RWPE1 (cell line): Measurements from ENCODE around the gene PRORP.

ENCODE experiments used
- CTCF ChIA-PET: fragments of 350-600 bp; sonication (Branson Sonifier 250); formaldehyde crosslinking; extraction: SDS; loops from one replicate; lab custom pipeline; 2021; lab: Yijun Ruan, JAX
- POLR2A ChIA-PET: fragments of 400-600 bp; formaldehyde crosslinking; extraction: SDS; loops from one replicate; lab custom pipeline; 2020; ENCODE audit warnings: antibody characterized with exemption; ENCODE audit not compliant: low non-redundant PET; lab: Yijun Ruan, JAX
- DNase-seq: peaks from one replicate; pipeline ENCODE4 v3.0.0; 2012; ENCODE audit warnings: low spot score
- H3K27ac ChIP-seq: fragments of 450-650 bp; 2 replicates; pipeline ENCODE4 v1.5.1; 2017
- TF ChIP-seq, protein P1 (sequence below): fragments of 450-650 bp; conservative IDR thresholded peaks from 2 replicates; pipeline ENCODE4 v1.5.1; 2017; ENCODE audit warnings: low read depth, mild to moderate bottlenecking

PRORP gene

GRCh38 chr14:35133542-35134328, 11.4 kb downstream of the PRORP start:
- ChIA-PET POLR2A (no interaction called here), CTCF (no interaction called here)
- DNase-seq = no peak

GRCh38 chr14:35134329-35135123, 12.2 kb downstream of the PRORP start:
- POLR2A ChIA-PET = no interaction called here
- CTCF ChIA-PET = no interaction called here
- TF ChIP-seq, protein P1, sequence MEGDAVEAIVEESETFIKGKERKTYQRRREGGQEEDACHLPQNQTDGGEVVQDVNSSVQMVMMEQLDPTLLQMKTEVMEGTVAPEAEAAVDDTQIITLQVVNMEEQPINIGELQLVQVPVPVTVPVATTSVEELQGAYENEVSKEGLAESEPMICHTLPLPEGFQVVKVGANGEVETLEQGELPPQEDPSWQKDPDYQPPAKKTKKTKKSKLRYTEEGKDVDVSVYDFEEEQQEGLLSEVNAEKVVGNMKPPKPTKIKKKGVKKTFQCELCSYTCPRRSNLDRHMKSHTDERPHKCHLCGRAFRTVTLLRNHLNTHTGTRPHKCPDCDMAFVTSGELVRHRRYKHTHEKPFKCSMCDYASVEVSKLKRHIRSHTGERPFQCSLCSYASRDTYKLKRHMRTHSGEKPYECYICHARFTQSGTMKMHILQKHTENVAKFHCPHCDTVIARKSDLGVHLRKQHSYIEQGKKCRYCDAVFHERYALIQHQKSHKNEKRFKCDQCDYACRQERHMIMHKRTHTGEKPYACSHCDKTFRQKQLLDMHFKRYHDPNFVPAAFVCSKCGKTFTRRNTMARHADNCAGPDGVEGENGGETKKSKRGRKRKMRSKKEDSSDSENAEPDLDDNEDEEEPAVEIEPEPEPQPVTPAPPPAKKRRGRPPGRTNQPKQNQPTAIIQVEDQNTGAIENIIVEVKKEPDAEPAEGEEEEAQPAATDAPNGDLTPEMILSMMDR = no peak
- no peak for DNase-seq
- peak overlapping the region; percentile 18 for H3K27ac ChIP-seq

More at GRCh38 chr14:35133542-35134328, 11.4 kb downstream of the PRORP start:
- TF ChIP-seq, protein P1 = no peak
- peak overlapping the region; percentile 18 for H3K27ac ChIP-seq

DNA sequence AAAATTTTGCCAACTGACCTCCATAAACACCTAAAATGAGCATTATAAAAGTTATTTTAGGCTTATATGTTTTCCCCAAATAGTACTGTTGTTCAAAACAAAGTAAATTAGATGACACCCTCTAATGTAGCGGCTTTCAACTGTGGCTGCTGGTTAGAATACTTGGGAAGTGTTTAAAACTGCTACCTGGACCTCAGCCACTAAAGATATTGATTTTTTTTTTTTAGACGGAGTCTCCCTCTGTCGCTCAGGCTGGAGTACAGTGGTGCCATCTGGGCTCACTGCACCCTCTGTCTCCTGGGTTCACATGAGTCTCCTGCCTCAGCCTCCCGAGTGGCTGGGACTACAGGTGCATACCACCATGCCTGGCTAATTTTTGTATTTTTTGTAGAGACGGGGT, 16.2 kb downstream of the PRORP start:
- ChIA-PET CTCF (no interaction called here), POLR2A (no interaction called here)
- H3K27ac ChIP-seq = peak overlapping the region; percentile 6; the same call in 1 of the 2 replicates
- TF ChIP-seq, protein P1 = no peak
- DNase-seq = no peak

GRCh38 chr14:35140718-35141581, 18.6 kb downstream of the PRORP start:
- ChIA-PET CTCF (interaction anchor here (0.6 to 1.7 kb wide), 16 partner anchors 14 to 787 kb away, joined by 3 to 8 read pairs (median 3); no protein-coding TSS in a partner anchor), POLR2A (no interaction called here)
- DNase-seq = peak; percentile 38
- TF ChIP-seq, protein P1 = peak; percentile 55
- no peak overlapping the region for H3K27ac ChIP-seq

- TF ChIP-seq, protein P1 = no peak
- no peak overlapping the region for H3K27ac ChIP-seq
- DNase-seq = no peak
- ChIA-PET POLR2A (no interaction called here), CTCF (interaction anchor here (2.2 kb wide), 1 partner anchor 278 kb away, joined by 7 read pairs; no protein-coding TSS in a partner anchor)
These were observed 21.7 kb downstream of the PRORP start for GRCh38 chr14:35144029-35144428.
